GM12865 (cell line): ENCODE results near the gene TRIM8.

ENCODE experiments used
- DNase-seq: peaks from one replicate; pipeline ENCODE4 v3.0.0; 2010; ENCODE audit warnings: low read depth
- H3K4me3 ChIP-seq: 2 replicates; pipeline ENCODE4 v1.5.1; 2011; ENCODE audit warnings: mild to moderate bottlenecking, low read depth, low read length, control low read depth
- TF ChIP-seq, protein P1 (sequence below): IDR thresholded peaks from 2 replicates; pipeline ENCODE4 v1.5.1; 2011; ENCODE audit warnings: low read length, control low read depth, low read depth, inconsistent platforms; ENCODE audit not compliant: insufficient read depth; ENCODE audit errors: missing control alignments

Gene TRIM8

DNA sequence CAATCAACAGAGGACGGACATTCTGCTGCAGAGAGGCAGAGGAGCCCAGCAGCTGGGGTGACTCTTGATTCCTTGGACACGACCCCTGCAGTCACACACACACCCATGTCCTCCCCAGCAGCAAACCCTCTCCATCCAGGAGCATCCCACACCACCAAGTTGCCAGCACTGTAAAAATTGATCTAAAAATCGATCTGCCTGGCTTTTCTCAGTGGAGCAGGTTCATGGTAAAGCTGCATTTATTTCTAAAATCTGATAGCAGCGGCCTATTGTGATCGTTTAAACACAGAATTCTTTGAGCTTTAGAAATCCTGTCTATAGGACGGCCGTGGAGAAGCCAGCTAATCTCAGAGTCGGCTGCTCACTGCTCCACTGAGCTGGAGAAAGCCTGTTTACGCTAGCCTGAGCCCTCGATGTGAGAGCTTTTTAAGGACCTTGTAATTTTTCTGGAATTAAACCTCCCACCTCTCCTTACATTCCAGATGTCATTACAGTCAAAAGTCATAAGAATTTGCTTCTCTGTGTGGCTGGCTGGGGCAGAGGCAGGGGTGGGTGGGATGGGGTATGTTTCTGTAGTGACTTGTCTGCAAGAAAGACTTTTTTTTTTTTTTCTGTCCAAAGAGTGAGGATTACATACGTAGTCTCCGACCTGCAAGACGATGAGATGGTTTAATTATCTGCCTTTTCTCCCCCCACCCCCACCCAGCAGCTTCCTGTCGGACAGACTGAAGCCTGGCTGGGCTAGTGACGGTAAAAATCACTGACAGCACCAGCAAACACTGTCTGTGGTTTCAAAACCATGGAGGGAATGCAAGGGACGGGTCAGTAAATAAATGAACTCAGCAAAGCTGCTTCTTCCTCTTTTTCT is 31.6 kb downstream of the TRIM8 start:
- TF ChIP-seq, protein P1, sequence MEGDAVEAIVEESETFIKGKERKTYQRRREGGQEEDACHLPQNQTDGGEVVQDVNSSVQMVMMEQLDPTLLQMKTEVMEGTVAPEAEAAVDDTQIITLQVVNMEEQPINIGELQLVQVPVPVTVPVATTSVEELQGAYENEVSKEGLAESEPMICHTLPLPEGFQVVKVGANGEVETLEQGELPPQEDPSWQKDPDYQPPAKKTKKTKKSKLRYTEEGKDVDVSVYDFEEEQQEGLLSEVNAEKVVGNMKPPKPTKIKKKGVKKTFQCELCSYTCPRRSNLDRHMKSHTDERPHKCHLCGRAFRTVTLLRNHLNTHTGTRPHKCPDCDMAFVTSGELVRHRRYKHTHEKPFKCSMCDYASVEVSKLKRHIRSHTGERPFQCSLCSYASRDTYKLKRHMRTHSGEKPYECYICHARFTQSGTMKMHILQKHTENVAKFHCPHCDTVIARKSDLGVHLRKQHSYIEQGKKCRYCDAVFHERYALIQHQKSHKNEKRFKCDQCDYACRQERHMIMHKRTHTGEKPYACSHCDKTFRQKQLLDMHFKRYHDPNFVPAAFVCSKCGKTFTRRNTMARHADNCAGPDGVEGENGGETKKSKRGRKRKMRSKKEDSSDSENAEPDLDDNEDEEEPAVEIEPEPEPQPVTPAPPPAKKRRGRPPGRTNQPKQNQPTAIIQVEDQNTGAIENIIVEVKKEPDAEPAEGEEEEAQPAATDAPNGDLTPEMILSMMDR: no peak
- DNase-seq: peak; percentile 63
- H3K4me3 ChIP-seq: no peak overlapping the region

DNA sequence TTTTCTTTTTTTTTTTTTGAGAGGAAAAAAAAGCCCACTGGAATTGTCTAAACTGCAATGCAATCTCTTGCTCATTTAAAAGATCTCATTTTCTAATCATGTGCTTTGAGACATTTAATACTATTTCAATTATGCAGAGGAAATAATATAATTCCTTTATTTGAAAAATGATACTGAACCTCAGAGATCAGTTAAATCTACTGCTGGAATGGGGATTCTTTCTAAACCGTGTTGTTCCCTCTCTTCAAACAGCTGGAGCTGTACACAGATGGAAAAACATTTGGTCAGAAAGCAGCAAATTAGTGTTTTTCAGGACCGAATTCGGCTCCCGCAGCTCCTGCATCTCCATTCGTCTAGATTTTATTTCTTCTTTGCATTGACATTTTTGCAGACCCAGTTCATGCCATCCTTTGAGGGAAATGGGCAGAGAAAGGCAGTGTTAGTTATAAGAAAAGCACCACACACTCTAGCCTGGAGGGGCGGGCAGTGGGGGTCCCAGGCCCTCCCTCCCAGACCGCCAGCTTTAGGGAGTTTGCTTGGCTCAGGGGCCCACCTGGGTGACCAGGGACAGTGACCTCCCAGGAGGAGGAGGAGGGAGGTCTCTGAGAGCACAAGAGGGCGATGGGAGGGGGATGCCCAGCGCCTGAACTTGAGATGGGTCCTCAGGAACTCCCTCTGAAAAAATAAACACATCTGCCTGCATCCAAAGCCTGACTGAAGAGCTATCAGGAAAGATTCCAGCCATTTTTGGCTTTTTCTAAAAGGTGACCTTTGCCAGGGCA is 32.4 kb downstream of the TRIM8 start:
- no peak for DNase-seq
- TF ChIP-seq, protein P1: no peak
- no peak overlapping the region for H3K4me3 ChIP-seq

DNA sequence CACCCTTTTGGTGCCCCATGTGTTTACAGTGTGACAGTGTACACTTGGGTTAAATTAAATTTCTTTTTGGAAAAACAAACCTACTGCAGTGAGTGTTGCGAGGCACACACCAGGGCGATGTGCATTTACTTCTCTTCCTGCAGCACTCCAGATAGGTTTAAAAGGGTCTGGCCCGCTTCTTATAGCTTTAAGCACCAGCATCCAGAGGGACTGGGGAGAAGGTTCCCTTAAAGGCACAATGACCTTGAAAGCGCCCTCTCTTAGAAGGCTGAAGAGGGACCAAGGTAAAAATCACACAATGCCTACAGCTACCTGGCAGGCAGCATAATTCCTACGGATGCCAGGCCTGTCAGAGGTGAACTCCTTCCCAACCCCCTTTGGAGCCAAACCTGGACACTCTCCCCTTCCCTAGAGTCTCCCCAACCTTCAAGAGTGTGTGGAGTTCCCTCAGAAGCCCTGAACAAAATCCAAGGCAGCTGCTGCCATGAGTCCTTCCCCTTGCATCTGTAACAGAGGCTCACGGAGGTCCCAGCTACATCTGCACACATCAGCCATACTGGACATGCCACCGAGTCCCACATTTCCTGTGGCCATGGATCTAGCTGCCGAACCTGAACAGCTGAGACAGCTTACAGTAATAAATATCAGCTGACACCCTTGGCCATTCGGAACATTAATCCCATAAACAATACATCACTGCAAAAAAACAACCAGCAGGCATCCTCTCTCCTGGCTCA is 33.2 kb downstream of the TRIM8 start:
- TF ChIP-seq, protein P1: no peak
- H3K4me3 ChIP-seq: no peak overlapping the region
- DNase-seq: no peak

DNA sequence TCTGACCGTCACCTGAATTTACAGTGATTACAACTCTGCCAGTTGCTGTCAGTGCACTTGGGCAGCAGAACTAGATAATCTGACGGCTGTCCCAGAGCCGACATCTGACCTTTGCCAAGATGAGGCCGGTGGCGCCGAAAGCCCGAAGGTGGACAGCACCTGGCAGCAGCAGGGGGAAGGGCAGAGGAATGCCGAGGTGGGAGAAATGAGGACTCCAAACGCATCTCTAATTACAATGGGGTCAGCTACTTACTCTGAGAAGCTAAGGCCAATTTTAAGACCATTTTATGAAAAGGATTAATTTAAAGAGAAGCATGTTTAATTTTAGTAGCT is 33.8 kb downstream of the TRIM8 start:
- TF ChIP-seq, protein P1: no peak
- no peak overlapping the region for H3K4me3 ChIP-seq
- no peak for DNase-seq

DNA sequence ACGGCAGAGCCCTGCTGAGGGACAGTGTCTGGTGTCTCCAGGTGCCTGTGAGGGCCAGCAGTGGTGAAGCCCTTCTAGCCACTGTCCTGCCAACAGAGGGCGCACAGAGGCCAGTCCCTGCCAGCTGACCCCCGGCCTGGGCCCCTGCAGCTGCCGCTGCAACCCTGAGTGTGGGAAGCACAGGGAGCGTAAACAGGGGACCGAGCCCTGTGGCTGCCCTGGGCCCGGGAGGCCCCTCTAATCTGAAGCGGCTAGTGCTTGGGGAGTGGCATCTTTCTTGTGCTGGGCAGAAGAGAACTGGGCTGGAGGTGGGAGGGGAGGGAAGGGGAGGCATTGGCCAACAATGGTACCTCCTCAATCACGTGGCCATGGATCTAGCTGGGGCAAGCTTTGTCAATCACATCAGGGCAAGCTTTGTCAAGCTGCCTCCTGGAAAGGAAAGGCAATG is 34.6 kb downstream of the TRIM8 start:
- no peak overlapping the region for H3K4me3 ChIP-seq
- DNase-seq: peak; percentile 52
- TF ChIP-seq, protein P1: peak; percentile 60

DNA sequence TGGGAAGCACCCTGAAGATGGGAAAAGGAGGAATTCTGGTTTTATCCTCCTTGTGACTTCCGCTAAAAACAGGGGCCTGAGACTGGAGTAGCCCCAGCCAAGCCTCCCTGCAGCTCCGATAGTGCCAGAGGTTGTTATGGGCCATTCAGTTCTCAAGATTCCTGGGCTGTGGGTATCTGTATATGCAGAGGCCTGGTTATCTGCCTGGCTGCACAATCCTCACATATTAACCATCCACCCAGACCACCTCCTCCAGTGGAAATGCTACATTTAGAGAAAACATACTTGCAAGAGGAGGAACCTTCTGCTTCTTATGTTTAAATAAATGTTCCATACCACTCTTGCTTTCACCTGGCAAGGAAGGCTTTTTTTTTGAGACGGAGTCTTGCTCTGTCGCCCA is 35.3 kb downstream of the TRIM8 start:
- TF ChIP-seq, protein P1: no peak
- no peak overlapping the region for H3K4me3 ChIP-seq
- no peak for DNase-seq
